LNCAP (cell line): ENCODE results near the gene BUD13.

Experiments used
- CTCF ChIP-seq: fragments of 450-650 bp; IDR thresholded peaks from 2 replicates; pipeline ENCODE4 v1.5.1; 2017; ENCODE audit warnings: mild to moderate bottlenecking

BUD13 gene

GRCh38 chr11:116730241-116730561 is 42.6 kb downstream of the BUD13 start:
- no peak for TF ChIP-seq CTCF

- TF ChIP-seq CTCF, result no peak
These were observed 43.1 kb downstream of the BUD13 start for GRCh38 chr11:116729501-116730240.

- TF ChIP-seq CTCF, result no peak
These were observed 44.8 kb downstream of the BUD13 start for GRCh38 chr11:116727990-116728389.

- no peak for TF ChIP-seq CTCF
These were observed 47.2 kb downstream of the BUD13 start for GRCh38 chr11:116725434-116726221.

- TF ChIP-seq CTCF, result no peak
These were observed 48.0 kb downstream of the BUD13 start for GRCh38 chr11:116724813-116725212.

GRCh38 chr11:116723511-116723910 is 49.3 kb downstream of the BUD13 start:
- no peak for TF ChIP-seq CTCF

GRCh38 chr11:116721988-116722387 is 50.8 kb downstream of the BUD13 start:
- no peak for TF ChIP-seq CTCF
